Skeletal muscle tissue (tissue), 2 donors: ENCODE results near the gene ZBTB17. TPM values are rescaled to one million over a fixed set of nuclear protein-coding genes. Genes with fewer than 3 reads are reported as not detected.

Source experiments
- small RNA-seq: library from RNA; depleted of rRNA; stranded (forward); fragments of <200 nt; gene quantifications from one replicate; pipeline ENCODE3, GENCODE V24; 2014
- total RNA-seq: library from RNA; depleted of rRNA; stranded (reverse); fragments of >200 nt; gene quantifications from one replicate; pipeline ENCODE4 v1.2.3, GENCODE V29; 2014

The ZBTB17 gene
- total RNA-seq, 1 donor from 2014 or later: 23.5 TPM

Small RNA genes within 50 kb of the gene (small RNA-seq; reads per million reads assigned to genes)
- gene AL034555.1: not detected
- not detected for gene AL355994.1
- not detected for gene AL355994.5

Other genes with a start within 250 kb of the ZBTB17 start
- 1.6 TPM for gene SLC25A34, start 239.8 kb downstream of the ZBTB17 start, total RNA-seq
- gene TMEM82, start 233.6 kb downstream of the ZBTB17 start, total RNA-seq: not detected
- gene FBLIM1, start 217.3 kb downstream of the ZBTB17 start, total RNA-seq: 7.3 TPM
- 4.7 TPM for gene UQCRHL, start 168.5 kb downstream of the ZBTB17 start, total RNA-seq
- gene SPEN, start 128.4 kb downstream of the ZBTB17 start, total RNA-seq: 21.4 TPM
- gene SRARP, start 28.1 kb upstream of the ZBTB17 start, total RNA-seq: not detected
- gene HSPB7, start 41.9 kb upstream of the ZBTB17 start, total RNA-seq: 5.7 TPM
- under 0.01 TPM for gene CLCNKA, start 45.9 kb upstream of the ZBTB17 start, total RNA-seq
- gene CLCNKB, start 67.7 kb upstream of the ZBTB17 start, total RNA-seq: not detected
- not detected for gene FAM131C, start 97.5 kb upstream of the ZBTB17 start, total RNA-seq
- gene EPHA2, start 180.0 kb upstream of the ZBTB17 start, total RNA-seq: 5.2 TPM
- gene ARHGEF19, start 236.6 kb upstream of the ZBTB17 start, total RNA-seq: 0.52 TPM